Esophagus mucosa (tissue), 1 donor: ENCODE data around the gene C20orf204. TPM values are rescaled to one million over a fixed set of nuclear protein-coding genes. Genes with fewer than 3 reads are reported as not detected.

ENCODE experiments used
- ATAC-seq: fragments of 200-7000 bp; cut with Tn5 transposase; one replicate; pipeline ENCODE4 v1.9.1; 2020
- total RNA-seq: library from RNA; stranded (reverse); gene quantifications from one replicate; pipeline ENCODE4 v1.2.4, GENCODE V29; 2023
- donor health status: DM: yes; HTN: yes; CAD: no.

C20orf204 gene
- total RNA-seq, 1 donor from 2014 or later = 0.88 TPM

DNA sequence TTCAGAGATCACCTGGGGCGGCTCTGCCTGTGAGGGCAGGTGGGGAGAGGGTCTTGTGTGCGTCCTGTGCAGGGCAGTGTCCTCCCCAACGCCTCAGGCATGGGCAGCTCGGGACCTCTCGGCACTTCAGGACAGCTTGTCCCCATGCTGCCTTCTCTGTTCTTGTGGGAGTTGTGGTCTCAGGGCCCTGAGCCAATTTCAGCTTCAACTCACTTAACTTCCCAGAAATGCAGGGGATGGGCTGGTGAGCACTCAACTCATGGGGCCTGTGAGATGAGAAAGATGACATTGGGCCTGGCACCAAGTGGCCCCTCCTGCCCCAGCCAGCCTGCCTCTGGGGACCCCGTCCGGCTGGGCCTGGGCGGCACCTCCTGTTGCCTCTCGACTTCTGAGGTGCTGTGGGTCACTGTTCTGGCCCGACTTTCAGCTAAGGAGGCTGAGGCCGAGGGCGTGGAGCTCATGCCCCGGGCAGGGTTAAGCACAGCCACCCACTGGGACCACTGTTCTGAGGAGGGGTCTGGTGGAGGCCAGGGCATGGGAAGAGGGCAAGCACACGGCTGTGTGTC is 36.6 kb downstream of the C20orf204 start:
- no peak for ATAC-seq

DNA sequence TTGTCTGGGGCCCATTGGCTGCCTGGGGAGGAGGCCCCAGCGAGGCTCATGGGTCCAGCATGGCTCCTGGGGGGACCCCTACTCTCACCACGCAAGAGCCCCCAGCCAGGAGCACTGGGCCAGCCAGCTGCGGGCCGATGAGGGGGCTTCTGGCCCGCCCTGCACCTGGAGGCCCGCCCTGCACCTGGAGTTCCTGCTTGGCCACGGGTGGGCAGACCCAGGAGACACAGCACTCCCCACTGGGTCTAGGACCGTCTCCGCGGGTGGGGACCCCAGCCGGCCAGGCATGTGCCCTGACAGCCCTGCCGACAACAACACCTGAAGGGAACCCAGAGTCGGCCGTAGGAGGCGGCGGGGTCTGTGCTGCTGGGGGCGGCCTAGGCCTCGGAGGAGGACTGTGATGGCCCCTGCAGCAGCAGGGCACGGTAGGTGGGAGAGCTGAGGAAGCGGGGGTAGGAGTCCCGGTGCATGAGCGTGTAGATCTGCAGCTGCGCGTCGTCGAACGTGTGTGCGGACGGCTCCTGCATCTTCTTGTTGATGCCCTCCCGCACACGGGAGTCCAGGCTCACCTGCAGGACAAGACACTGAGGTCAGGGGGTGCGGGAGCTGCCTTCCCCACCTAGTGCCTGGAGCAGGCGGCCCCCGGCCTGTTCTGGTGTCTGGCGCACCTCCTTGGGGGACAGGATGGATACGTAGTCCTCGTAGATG is 37.6 kb downstream of the C20orf204 start:
- ATAC-seq = no peak

DNA sequence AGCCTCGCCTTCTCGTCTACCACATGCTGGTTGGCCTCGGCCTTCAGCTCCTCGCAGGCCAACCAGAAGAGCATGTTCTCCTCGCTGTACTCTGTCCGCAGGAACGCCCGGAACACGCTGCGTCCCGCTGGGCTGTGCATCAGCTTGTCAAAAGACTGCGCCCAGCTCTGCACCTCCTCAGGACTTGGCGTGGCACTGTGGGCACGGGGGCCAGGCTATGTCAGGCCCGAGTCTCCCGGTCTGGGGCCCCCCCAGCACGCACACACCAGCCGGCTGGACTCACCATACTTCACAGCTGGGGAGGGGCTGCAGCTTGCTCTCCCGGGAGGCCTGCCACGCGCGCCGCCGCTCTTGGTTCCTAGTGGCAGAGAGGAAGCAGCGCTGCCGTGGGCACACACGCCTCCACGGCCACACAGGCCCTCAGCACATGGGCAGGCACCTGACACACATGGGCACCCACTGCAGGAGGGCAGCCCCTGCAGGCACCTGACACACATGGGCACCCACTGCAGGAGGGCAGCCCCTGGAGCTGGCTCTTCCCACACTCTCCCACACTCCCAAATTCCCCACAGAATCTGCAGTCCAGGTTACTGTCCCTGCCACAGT is 38.3 kb downstream of the C20orf204 start:
- peak; percentile 11 for ATAC-seq

DNA sequence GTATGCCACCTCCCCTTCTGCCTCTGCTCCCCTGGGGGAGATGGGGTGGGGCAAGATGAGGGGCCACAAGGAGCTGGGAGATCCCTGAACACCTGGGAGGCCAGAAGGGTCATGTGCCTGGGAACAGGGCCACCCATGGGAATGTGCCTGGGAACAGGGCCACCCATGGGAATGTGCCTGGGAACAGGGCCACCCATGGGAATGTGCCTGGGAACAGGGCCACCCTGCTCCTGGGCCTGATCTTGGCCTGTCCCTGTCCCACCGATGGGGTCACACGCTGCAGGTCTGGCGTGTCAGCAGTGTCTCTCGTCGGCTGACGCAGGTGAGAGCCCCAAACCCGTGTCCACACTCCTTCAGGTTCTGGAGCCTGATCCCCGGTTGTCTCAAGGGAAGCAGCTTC is 39.0 kb downstream of the C20orf204 start:
- no peak for ATAC-seq

- ATAC-seq = no peak
These were observed 39.6 kb downstream of the C20orf204 start for GRCh38 chr20:64075556-64075955.

- ATAC-seq = no peak
These were observed 40.3 kb downstream of the C20orf204 start for GRCh38 chr20:64076061-64076997.

DNA sequence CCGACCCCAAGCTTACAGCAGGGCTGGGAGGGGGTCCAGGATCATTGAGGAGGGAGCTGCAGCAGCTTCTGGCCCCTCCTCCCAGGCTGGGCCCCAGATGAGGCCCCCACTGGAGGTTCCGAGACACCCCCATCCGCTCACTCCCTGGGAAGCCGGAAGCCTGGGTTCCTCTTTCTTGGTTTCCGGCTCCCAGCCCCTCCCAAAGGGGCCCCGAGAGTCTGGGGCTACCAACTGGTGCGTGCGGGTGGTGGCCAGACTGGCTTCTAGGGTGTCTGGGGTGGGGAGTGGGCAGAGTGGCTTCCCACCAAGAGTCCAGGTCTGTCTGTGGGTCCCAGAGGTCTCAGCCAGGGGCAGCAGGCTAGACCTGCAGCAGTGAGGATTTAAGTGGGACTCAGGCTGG is 41.1 kb downstream of the C20orf204 start:
- ATAC-seq = peak; percentile 1

GRCh38 chr20:64077541-64077875 is 41.5 kb downstream of the C20orf204 start:
- ATAC-seq = no peak

- ATAC-seq = peak; percentile 15
These were observed 42.0 kb downstream of the C20orf204 start for GRCh38 chr20:64077876-64078551.

DNA sequence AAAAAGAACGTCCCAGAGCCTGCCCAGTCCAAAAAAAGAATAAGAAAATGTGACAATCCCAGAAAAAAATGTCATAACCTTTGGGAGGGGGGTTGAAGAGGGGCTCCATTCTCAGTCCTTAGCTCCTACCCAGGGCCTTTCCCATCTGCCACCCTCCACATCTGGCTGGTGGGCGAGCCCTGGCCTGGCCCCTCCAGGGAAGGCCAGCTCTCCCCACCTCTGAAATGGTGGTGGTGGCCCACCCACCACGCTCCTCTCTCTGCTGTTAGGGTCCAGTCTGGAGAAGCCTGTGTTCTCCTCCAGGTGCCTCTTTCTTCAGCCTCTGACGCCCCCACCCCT is 42.9 kb downstream of the C20orf204 start:
- ATAC-seq = no peak

DNA sequence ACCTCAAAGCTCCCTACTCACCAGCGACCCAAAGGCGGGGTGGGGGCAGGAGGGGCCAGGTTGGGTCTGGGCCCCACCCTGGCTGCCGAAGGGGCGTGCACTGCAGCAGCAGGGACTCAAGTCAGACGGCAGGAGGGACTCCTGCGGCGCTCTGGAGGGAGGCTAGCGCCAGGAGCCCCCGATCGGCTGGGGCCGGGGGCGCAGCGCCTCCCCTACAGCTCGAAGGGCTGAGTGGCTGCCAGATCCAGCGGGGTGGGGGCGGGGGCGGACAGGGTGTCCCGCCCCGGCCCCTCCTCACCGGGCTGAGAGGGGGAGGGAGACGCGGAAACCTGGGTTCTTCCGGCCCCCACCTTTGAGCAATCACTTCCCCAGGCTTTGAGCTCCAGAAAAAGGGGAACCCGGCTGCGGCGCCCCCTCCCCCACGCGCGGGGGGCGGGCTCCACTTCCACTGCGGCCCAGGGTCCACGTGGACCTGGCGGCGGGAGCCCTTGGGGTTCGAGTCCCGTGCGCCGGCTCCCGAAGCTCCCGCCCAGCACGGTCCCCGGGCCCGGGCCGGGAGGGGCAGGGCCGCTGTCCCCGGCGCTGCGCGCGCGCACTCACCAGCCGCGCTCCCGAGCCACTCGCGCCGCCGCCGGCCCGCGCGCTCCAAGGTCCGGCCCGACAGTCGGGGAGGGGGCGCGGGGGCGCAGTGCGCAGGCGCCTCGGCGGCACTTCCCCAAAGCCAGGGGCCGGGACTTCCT is 43.5 kb downstream of the C20orf204 start, which contains the start of gene RGS19:
Gene RGS19, minus strand, starts transcription at position 246 of the 740 bp plus-strand sequence. CDS start 2,632 bp downstream, outside the sequence.
- ATAC-seq = peak; percentile 22

DNA sequence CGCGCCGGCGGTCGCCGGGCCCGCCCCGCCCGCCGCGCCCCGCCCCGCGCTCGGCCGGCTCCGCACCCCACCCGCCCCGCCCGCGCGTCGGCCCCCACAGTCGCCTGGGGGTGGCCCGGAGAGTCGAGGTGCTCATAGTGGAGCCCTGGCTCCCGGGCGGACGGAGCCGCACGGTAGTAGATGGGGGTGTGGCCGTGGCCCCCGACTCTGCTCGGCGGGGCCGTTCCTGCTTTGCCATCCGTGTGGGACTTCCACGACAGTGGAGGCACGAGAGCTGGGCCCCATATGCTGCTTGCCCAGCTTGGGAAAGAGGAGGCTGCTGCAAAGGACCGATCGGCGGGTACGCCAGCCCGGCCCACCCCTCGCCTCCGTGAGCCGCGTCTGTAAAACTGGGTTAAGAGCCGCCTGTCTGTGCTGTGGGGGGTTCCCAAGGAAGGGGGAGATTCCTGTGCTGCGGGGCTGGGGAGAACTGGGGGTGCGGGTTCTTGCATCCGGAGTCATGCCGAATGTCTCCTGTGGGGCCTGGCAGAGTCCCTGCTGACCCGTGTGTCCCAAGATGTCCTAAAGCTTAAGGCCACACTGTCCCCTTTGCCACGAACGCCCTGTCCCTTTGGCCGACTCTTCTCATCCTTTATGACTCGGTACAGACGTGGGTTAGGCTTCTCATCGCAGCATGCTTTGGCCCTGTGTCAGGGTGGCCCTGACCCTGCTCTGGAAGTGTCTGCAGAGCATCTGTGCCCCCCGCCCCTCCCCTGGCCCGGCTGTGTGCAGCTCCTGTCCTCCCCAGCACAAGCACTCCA is 44.2 kb downstream of the C20orf204 start, which contains the start of gene OPRL1:
Gene OPRL1, plus strand, starts transcription at position 70 of the 800 bp plus-strand sequence. CDS start 12,639 bp downstream, outside the sequence.
- ATAC-seq = no peak

DNA sequence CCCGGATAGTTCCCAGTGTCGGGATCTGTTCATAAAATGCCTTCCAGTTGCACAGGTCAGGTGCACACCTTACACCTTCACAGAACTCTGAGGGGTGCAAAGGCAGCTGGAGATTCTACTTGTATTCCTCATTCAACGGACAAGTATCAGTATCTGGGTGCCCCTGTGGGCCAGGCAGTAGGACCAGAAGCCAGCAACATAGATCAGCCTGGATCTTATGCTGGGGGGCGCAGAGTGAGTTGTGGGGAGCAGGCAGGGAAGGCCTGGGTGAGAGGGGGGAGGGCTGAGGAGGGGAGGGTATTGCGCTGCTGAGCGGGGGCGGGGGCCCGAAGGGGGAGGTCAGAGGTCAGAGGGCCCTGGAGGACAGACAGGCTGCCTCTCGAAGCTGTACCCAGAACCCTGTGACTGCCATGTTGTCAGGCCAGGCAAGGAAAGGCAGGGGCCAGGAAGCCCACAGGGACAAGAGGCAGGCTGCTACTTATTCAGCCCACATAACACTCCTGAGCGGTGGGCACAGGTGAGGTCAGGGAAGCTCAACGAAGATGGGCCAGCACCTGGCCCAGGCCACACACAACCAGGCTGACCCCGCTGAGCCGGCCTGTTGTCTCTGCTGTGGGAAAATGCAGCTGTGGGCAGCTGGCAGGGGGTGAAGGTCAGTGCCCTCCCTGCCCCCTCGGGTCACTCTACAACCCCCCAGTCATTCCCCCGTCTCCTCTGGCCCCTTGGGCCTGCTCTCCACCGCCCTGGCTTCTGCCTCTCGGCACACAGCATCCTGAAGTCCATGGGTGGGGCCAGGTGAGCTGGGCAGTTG is 45.0 kb downstream of the C20orf204 start:
- ATAC-seq = no peak

DNA sequence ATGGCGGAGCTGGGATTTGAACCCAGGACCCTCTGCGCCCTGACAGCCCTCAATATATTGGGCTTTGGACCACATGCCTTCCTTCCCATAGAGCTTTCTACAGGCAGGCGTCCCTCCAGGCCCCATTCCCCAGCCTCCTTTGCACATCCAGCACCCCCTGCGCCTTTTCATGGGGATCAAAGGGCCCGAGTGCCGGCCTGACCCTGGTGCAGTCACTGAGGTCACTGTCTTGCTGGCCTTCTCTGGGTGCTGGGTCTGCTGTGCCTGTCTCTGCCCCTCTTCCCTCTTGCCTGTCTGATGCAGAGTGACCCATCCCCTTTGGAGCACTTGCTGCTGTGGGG is 45.6 kb downstream of the C20orf204 start:
- ATAC-seq = no peak

DNA sequence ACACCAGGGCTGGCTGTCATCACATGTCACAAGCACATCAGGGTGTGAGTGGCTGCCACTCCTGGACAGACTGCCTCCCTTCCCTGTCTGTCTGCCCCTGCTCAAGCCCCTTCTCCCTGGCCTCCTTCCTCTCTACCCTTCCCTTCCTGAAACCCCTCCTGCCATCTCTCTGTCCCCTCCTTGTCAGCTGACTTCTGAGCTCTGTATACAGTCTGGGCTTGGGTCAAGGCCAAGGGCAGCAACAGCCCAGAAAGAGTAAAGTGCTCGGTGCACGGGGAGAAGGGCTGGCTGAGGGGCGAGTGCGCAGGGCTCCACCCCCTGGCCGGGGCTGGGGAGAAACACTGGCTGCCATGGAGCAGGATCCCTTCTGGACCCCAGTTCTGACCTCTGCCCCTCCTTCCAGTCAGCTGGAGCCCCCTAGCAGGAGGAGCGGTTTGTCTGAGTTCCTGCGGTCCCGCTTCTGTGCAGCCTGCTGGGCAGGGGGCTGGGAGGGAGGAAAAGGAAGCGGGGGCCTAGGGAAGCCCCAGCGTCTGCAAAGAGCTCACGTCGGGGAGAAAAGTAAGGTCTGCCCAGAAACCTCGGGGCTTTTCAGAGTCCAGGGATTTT is 46.2 kb downstream of the C20orf204 start:
- no peak for ATAC-seq

GRCh38 chr20:64082820-64083377 is 46.9 kb downstream of the C20orf204 start:
- no peak for ATAC-seq

GRCh38 chr20:64083378-64083803 is 47.4 kb downstream of the C20orf204 start:
- peak; percentile 46 for ATAC-seq

- no peak for ATAC-seq
These were observed 48.1 kb downstream of the C20orf204 start, which contains the start of gene LKAAEAR1 for GRCh38 chr20:64083804-64084684. Gene LKAAEAR1, minus strand, starts transcription at chr20:64084398. Its CDS starts 179 bp downstream, at chr20:64084219.
